Right ventricle myocardium superior (tissue), 1 donor: Measurements from ENCODE around the gene DDX24. TPM values are rescaled to one million over a fixed set of nuclear protein-coding genes. Genes with fewer than 3 reads are reported as not detected.
A peak's percentile ranks its signal among the peaks of the same experiment; 100 is the strongest.

ENCODE experiments used
- ATAC-seq: fragments of 200-7000 bp; cut with Tn5 transposase; one replicate; pipeline ENCODE4 v1.9.1; 2020; ENCODE audit warnings: mild to moderate bottlenecking; ENCODE audit not compliant: poor library complexity
- DNase-seq: peaks from one replicate; pipeline ENCODE4 v3.0.0-alpha.2; 2020
- intact Hi-C: fragments of 100-400 bp; cut with DNase I; formaldehyde crosslinking; loops from one replicate; pipeline ENCODE4 v1.11.2; 2022
- long read RNA-seq: library from polyadenylated mRNA; unstranded; transcript quantifications from one replicate; pipeline ENCODE4 v2.0.0, GENCODE V29; 2021
- total RNA-seq: library from RNA; stranded (reverse); fragmentation: NEBNext Ultra II Directional; extraction: Animal tissue kit (Norgen Biotek cat#: 25700); gene quantifications from one replicate; pipeline ENCODE4 v1.2.1, GENCODE V29; 2021
- donor health status: DM: no; HTN: yes; CAD: no; lungs with severe emphysema.

Gene DDX24, protein sequence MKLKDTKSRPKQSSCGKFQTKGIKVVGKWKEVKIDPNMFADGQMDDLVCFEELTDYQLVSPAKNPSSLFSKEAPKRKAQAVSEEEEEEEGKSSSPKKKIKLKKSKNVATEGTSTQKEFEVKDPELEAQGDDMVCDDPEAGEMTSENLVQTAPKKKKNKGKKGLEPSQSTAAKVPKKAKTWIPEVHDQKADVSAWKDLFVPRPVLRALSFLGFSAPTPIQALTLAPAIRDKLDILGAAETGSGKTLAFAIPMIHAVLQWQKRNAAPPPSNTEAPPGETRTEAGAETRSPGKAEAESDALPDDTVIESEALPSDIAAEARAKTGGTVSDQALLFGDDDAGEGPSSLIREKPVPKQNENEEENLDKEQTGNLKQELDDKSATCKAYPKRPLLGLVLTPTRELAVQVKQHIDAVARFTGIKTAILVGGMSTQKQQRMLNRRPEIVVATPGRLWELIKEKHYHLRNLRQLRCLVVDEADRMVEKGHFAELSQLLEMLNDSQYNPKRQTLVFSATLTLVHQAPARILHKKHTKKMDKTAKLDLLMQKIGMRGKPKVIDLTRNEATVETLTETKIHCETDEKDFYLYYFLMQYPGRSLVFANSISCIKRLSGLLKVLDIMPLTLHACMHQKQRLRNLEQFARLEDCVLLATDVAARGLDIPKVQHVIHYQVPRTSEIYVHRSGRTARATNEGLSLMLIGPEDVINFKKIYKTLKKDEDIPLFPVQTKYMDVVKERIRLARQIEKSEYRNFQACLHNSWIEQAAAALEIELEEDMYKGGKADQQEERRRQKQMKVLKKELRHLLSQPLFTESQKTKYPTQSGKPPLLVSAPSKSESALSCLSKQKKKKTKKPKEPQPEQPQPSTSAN
- 181 TPM for total RNA-seq
- long read RNA-seq, full-length matches to known transcripts: 175 of 191 reads
- long read RNA-seq, partial matches to known transcripts: 15 of 191 reads
- long read RNA-seq, other reads (novel, unspliced or antisense): 1 of 191 reads

DNA sequence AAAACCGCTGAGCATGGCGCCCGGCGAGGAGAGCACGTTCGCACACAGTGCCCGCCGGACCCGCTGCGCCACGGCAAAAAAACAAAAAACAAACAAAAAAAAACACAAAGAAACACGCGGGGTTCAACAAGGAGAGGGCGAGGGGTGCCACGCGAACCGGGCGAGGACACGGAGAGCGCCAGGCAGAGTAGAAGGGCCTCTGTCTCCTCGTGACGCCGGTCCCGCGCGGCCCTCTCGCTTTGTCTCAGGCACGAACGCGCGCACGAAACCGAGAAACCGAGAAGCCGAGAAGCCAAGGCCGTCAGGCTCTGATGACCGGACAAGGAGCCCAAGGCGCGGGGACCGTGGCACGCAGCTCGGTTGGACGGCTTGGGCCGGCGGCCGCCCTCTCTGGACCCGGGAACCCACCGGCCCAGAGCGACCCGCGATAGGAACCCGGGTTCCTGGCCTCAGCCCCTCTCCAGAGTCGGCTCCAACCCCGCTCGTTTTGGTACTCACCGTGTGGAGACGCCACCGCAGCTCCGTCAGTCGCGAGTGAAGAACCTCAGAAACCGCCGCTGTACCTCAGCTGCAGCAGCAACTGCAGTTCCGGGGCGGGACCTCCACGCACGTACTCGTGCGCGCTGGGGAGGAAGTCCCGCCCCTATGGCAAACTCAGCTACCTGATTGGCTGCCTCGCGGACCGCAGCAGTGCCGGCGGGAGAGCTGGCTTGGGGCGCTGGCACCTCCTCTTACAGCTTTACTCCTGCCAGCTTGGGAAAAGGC lies at the start of gene DDX24, which contains the start of gene IFI27L1:
TSS of gene DDX24 (minus strand) at position 582 of the 765 bp plus-strand sequence. CDS start 1,460 bp downstream, outside the sequence.
TSS of gene IFI27L1 (plus strand) at position 690 of the 765 bp plus-strand sequence. CDS start 15,628 bp downstream, outside the sequence.
- peak; percentile 99 for DNase-seq
- ATAC-seq: peak; percentile 99
- intact Hi-C loops: loop anchor here (5.0 kb wide), 1 partner anchor 46 kb away; the partner anchor contains the start of gene IFI27L2

DNA sequence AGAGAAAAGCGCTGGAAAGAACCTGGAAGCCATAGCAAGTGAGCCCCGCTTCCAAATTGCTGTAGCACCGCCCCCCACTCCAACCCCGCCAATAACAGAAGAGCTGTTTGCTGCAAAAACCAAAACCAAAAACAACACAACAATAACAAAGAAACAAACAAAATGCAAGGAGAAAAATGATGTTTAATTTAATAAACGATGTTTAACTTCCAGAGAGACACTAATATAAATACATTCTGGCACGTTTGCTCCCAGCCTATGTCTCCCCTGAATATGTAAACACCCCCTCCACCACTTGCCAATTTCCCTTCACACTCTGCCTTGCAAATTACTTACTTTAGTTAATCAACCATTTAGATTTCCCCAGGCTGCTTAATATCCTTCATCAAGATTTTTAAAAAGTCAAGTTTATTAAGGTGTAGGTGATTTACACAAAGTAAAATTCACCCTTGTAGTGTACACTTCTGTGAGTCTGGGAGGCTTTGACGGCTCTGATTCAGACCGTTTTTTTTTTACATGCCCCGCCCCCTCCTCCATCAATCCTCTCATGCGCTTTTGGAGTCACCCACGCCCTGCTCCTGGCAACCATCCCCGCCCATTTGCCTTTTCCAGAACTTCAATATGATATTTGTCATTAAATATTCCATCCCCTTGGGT lies 48.9 kb upstream of the DDX24 start:
- DNase-seq: peak; percentile 72
- peak; percentile 73 for ATAC-seq
- intact Hi-C loops: loop anchor here (5.0 kb wide), 1 partner anchor 48 kb away; the partner anchor contains the start of genes DDX24 and IFI27L1

DNA sequence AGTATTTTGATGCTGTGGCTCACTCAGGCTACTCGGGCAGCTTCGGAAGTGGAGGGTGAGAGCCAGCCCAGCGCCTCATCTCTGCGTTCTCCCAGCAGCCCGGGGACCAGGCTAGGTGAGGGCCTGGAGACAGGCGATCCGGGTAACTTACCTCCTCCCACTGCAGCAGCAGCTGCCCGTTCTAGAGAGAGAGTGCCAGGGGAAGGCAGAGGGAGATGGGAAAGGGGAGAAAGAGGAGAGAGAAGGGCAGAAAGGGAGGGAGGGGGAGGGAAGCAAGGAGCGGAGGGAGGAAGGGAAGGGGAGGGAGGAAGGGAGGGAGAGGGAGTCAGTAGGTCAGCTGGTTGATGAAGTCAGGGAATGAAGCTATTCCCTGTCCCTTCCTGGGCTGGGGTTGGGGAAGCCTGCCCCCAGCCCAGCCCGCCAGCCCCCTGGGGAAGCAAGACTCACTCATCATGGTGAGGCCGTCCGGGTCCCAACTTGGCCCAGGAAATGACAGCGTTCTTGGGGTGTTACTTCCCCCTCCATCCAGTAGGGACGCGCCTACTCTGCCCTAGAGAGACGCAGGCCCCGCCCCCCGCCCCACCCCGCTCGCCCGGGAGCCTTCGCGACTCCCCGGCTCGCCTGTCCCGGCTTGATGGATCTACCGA lies 48.2 kb upstream of the DDX24 start, which contains the start of gene IFI27L2:
TSS of gene IFI27L2 (minus strand) at position 494 of the 647 bp plus-strand sequence. CDS start at position 454, 40 bp downstream.
- intact Hi-C loops: loop anchor here (5.0 kb wide), 1 partner anchor 47 kb away; the partner anchor contains the start of genes DDX24 and IFI27L1
- DNase-seq: peak; percentile 85

DNA sequence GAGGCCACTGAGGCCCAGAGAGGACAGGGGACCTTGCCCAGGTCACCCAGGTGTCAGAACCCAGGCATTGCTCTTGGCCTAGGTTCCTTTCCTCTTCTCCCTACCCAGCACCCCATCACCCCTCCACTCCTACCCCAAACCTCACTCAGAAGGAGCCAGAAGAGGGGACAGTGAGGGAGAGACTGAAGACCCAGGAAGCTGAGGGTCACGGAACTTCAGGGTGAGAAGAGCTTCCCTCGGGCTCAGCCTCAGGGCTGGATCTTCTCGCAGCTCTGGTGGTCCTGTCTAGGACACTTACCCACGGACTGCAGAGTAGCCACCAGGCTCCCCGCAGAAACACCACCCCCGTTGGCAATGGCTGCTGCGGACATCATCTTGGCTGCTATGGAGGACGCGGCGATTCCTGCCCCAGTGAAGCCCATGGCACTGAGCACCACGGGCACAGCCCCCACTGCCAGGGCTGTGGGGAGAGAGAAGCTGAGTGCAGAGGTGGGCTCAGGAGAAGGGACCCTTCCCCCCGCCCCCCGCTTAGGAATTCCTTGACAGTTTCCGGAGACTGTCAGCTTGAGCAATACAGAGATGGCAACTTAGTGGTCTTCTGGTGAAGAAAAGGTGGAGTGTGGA lies 47.3 kb upstream of the DDX24 start:
- DNase-seq (no peak), ATAC-seq (no peak)
- intact Hi-C loops: loop anchor here (5.0 kb wide), 1 partner anchor 46 kb away; the partner anchor contains the start of genes DDX24 and IFI27L1

More for the DNA sequence above, 48.2 kb upstream of the DDX24 start, which contains the start of gene IFI27L2:
- ATAC-seq: peak; percentile 97

DNA sequence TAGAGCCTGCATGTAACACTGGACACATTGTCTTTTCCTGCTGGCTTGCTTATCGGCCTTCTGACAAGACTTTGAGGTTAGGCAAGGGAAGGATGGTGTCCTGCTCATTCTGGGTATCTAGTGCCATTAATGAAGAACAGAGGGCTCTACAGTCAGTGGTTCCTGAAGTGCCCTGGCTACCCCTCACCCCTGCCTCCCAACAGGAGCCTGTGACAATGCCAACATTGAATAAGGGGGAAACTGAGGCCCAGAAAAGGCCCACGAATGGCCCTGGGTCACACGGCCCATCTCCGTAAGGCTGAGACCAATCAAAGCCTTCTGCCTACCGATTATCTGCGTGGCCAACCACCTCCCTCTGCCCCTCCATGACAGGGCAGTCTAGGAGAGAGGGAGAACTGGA lies 46.3 kb upstream of the DDX24 start:
- ATAC-seq (no peak), DNase-seq (no peak)
- intact Hi-C loops: loop anchor here (5.0 kb wide), 1 partner anchor 45 kb away; the partner anchor contains the start of genes DDX24 and IFI27L1

DNA sequence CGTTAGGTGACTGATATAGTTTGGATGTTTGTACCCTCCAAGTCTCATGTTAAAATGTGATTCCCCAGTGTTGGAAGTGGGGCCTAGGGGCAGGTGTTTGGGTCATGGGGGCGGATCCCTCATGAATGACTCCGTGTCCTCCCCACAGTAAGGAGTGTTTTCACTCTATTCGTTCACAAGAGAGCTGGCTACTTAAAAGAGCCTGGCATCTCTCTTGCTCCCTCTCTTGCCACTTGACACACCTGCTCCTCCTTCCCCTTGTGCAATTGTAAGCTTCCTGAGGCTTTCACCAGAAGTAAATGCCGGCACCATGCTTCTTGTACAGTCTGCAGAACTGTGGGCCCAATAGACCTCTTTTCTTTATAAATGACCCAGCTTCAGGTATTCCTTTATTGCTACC lies 45.8 kb upstream of the DDX24 start:
- ATAC-seq (no peak), DNase-seq (no peak)
- intact Hi-C loops: loop anchor here (5.0 kb wide), 1 partner anchor 44 kb away; the partner anchor contains the start of genes DDX24 and IFI27L1

DNA sequence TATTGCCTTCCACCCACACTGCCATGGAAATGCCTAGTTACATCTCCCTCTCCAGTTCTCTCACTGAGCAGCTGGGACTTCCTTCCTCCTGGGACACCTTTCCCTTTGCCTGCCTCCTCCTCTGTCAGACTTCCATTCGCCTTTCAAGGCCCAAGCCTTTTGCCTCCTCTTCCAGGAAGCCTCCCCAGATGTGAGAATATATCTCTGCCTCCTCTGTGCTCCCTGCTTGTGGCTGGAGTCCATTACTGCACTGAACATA lies 45.3 kb upstream of the DDX24 start:
- no peak for DNase-seq
- no peak for ATAC-seq
- intact Hi-C loops: loop anchor here (5.0 kb wide), 1 partner anchor 44 kb away; the partner anchor contains the start of genes DDX24 and IFI27L1

DNA sequence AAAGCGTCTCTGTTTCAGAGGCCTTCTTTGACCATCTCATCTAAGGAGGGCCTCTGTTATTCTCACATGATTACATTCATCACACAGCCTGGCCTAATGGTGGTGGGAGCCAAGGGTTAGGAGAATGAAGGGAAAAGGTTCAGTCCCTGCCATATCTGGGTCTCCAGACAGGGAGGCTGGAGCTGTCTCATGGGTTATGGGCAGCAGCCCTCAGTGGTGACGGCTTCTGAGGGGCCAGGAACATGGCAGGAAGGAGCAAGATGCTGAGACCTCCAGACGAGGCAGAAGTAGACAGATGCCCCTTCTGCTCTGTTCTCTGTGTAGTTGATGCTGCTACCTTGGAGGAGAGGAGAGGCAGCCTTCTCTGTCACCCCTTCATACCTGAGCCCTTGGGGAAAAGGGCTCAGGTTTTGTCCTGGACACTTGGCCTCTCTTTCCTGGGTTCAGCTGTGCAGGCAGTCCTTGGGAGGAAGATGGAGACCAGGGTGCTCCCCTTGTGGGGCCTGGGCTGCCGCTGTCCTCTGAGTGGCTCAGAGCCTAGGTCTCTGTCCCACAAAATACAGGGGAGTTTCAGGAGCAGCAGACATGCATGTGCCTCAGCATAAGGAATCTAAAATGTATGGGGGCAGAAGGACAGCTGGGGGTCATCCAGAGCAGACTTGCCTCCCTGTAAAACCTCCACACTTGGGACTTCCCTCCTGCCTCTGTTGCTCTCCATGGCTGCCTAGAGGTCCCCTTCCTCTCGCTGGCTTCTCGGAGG lies 44.8 kb upstream of the DDX24 start:
- intact Hi-C loops: loop anchor here (5.0 kb wide), 1 partner anchor 44 kb away; the partner anchor contains the start of genes DDX24 and IFI27L1
- no peak for ATAC-seq
- DNase-seq: no peak

DNA sequence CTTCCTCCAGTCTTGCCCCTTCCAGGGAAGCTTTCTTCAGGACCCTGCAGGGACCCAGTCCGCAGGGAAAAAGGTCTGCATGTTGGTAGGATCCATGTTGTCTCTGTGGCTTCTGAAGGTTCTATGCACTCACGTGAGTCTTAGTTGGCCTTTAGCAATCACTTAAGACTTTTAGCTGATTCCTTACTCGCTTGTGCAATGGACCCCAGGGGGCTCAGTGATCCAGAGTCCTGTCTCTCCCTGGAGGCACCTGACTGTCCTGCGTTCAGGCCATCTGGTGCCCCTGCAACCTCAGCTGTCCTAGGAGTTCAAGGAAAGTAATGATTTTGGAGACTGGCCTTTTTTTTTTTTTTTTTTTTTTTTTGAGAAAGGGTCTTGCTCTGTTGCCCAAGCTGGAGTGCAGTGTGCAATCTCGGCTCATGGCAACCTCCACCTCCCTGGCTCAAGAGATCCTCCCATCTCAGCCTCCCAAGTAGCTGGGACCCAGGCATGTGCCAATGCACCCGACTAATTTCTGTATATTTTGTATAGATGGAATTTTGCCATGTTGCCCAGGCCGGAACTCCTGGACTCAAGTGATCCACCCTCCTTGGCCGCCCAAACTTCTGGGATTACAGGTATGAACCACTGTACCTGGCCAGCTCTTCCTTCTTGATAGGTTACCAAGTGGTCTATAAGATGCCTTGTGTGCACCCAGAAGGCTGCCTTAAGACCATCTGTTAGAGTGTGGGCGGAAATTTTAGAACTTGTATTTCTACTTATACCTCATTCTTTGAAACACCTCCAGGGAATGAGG lies 43.8 kb upstream of the DDX24 start:
- intact Hi-C loops: loop anchor here (5.0 kb wide), 1 partner anchor 42 kb away; the partner anchor contains the start of genes DDX24 and IFI27L1
- ATAC-seq (no peak), DNase-seq (no peak)

DNA sequence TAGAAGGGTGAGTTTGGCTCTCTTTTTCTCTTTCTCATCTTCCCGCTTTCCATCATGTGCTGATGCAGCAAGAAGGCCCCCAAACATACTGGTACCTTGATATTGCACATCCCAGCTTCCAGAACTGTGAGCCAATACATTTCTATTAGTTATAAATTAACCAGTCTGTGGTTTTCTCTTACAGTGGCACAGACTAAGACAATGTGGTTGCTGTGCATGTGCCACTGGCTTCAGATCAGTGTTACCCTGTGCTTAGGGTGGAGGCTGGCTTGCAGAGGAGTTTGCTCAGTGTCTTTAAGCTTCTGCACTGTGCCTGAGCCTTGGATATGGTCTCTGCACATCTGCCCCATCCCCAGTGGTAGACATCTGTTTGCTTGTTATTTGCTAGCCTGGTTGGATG lies 42.9 kb upstream of the DDX24 start:
- intact Hi-C loops: no loop called here
- no peak for DNase-seq

DNA sequence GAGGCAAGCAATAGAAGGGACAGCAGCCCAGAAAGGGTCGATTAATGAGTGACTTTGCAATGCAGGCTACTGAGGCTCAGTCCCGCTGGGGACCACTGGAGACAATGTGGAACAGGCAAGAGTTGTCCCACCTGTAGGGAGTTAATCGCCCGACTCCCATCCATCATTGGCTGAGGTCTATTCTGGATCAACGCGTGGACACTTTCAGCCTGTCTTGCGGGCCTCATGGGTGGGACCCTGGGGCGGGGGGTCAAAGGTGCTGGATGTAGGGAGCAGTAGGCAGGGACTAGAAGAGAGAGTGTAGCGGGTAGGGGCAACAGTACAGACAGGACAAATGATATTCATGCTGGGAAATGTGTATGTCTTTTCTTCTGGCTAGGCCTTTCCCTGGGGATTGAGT lies 42.3 kb upstream of the DDX24 start:
- ATAC-seq (no peak), DNase-seq (no peak)
- intact Hi-C loops: no loop called here

More for the DNA sequence above, 42.9 kb upstream of the DDX24 start:
- ATAC-seq: no peak

DNA sequence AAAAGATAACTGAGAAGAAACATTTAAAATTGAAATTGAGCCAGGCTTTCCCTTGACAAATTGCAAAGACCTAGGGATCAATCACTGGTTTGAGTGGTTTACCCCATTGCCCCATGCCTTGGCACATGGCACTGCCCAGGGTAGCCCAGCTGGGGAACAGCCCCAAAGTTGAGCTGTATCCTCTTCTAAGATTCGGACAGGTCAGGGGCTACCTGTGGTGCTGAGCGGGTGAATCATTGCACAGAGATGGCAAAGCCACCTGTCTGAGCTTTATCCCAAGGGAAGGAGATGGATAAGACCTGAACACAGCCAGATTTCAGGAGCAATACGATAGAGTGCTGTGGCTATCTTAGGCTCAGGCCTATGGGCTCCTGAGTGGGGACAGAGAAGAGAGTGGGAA lies 41.4 kb upstream of the DDX24 start:
- DNase-seq (no peak), ATAC-seq (no peak)
- intact Hi-C loops: no loop called here

DNA sequence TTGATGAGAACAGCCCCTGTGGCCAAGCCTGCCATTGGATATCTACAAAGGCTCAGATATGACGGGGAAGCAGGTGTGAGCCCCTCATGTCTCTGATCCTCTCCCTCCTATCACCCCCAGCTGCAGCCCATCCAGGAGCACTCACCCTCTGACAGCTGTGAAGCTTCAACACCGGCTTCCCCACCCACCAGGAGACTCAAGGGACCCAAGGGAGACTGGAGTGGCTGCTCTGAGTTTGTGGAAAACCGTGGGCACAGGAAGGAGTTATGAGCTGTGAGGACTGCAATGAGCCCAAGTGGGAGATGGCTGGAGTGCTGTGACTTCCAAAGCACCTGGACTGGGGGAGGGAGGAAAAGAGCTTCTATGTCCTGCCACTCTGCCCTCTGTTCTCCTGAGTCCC lies 40.5 kb upstream of the DDX24 start:
- intact Hi-C loops: no loop called here
- DNase-seq (no peak), ATAC-seq (no peak)

DNA sequence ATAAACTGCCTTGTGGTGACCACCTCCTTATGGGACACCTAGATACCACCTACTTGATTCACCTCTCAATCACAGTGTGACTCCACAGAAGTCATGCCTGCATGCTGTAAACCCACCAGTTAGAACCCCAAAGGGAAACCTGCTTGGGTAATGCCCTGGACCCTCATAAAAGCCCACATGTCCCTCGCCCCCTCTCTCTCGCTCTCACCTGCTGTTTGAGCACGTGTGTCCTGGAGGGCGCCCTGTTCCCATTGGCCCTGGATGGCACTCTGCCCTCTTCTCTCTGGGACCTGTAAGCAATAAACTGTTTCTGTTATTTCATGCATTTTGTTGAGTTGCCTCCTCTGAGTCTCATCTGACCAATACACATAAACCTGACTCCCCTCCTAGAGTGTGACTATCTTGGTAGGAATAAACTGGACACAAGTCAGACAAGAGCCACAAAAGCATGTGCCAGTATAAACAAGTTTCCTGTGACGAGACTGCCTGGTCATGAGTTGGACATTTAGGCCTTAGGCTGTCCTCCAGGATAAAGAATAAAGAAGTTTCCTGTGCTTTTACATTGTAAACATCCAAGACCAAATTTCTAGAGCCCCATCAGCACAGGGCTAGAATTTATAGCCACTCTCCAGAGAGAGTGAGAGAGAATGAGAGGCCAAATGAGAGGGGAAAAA lies 39.8 kb upstream of the DDX24 start:
- DNase-seq (no peak), ATAC-seq (no peak)
- intact Hi-C loops: no loop called here

DNA sequence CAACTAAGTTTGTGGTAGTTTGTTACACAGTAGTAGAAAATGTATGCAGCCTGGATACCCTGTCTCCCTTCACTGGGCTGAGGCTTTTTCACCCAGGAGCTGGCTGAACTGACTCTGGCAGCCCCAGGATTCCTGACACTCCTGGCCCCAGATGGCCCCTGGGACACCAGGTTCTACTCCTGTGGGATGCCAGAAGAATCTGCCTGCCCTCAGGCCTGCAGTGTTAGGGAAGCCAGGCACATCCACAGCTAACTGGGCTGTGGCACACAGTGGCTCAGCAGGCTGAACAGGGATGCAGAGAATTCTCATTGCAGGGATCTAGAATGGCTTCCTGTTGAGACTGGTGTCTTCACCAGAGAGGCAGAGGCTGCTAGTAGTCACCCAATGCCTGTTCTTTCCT lies 38.1 kb upstream of the DDX24 start:
- DNase-seq (no peak), ATAC-seq (no peak)
- intact Hi-C loops: no loop called here
